ENCODE measurements around the gene ALG9.

ALG9 gene

DNA sequence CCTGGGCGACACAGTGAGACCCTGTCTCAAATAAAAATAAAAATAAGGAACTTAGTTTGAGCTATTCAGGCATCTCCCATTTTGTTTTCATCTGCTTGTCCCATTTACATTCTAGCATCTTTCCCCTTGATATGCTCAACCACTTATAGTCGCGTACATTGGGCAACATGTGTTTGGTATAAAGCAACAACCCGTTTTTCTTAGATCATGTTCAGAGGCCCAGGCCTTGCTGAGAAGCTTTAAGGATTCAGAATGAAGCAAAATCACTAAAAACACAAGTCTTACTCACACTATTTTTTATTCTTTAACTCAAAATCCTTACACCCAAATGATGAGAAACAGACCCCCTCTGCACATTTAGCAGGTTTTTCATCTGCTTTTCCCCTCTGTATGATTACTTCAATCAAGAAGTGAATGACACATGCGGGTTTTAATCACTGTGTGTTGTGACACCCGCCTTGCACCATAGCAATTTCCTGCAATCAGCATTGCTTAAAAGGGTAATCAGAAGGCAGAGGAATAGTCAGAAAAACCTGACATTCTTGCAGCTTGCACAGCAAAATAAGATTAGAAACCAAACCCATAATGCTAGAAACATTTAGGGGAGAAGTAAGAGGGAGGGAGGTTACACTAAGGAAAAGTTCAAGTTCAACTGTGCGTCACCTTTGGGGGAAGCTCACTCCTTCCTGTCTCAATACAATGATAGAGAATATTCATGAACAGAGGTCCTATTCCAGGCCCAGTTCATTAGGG, 25.9 kb downstream of the ALG9 start:
- H3K4me3 ChIP-seq (ENCODE audit: low read depth, low read length): no peak overlapping the region
- TF ChIP-seq, protein P1, sequence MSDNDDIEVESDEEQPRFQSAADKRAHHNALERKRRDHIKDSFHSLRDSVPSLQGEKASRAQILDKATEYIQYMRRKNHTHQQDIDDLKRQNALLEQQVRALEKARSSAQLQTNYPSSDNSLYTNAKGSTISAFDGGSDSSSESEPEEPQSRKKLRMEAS (IDR thresholded peaks at IDR 0.05; ENCODE audit: low read depth, low read length): peak; percentile 56; the same call in 1 of the 2 replicates
- TF ChIP-seq CTCF (IDR thresholded peaks at IDR 0.05; ENCODE audit: low read depth, low read length) (no peak), MYC (IDR thresholded peaks at IDR 0.05; ENCODE audit: low read depth, low read length) (peak; percentile 67)
- DNase-seq (ENCODE audit: low read depth): peak; percentile 89

GRCh38 chr11:111843661-111844060, 27.7 kb downstream of the ALG9 start:
- no peak for DNase-seq (ENCODE audit: low read depth)
- H3K4me3 ChIP-seq (ENCODE audit: low read depth, low read length): no peak overlapping the region
- TF ChIP-seq POLR2A (IDR thresholded peaks at IDR 0.05; ENCODE audit: extremely low read depth, insufficient read length) (no peak), CTCF (IDR thresholded peaks at IDR 0.05; ENCODE audit: low read depth, low read length) (no peak), MYC (IDR thresholded peaks at IDR 0.05; ENCODE audit: low read depth, low read length) (no peak)
- TF ChIP-seq, protein P1 (IDR thresholded peaks at IDR 0.05; ENCODE audit: low read depth, low read length): no peak

- DNase-seq (ENCODE audit: low read depth): peak; percentile 88
- TF ChIP-seq CTCF (IDR thresholded peaks at IDR 0.05; ENCODE audit: low read depth, low read length): peak; percentile 83
- no peak for TF ChIP-seq POLR2A (IDR thresholded peaks at IDR 0.05; ENCODE audit: extremely low read depth, insufficient read length)
- TF ChIP-seq, protein P1 (IDR thresholded peaks at IDR 0.05; ENCODE audit: low read depth, low read length): no peak; the same call in 1 of the 2 replicates
- no peak for TF ChIP-seq MYC (IDR thresholded peaks at IDR 0.05; ENCODE audit: low read depth, low read length)
- H3K4me3 ChIP-seq (ENCODE audit: low read depth, low read length): no peak overlapping the region
Observed at GRCh38 chr11:111841370-111842053, 29.9 kb downstream of the ALG9 start.

GRCh38 chr11:111840143-111840542, 31.2 kb downstream of the ALG9 start:
- H3K4me3 ChIP-seq (ENCODE audit: low read depth, low read length): no peak overlapping the region
- DNase-seq (ENCODE audit: low read depth): no peak

GRCh38 chr11:111838054-111838453, 33.3 kb downstream of the ALG9 start:
- no peak for TF ChIP-seq MYC (IDR thresholded peaks at IDR 0.05; ENCODE audit: low read depth, low read length)
- TF ChIP-seq CTCF (IDR thresholded peaks at IDR 0.05; ENCODE audit: low read depth, low read length): no peak
- TF ChIP-seq, protein P1 (IDR thresholded peaks at IDR 0.05; ENCODE audit: low read depth, low read length): no peak
- no peak for TF ChIP-seq POLR2A (IDR thresholded peaks at IDR 0.05; ENCODE audit: extremely low read depth, insufficient read length)
- no peak overlapping the region for H3K4me3 ChIP-seq (ENCODE audit: low read depth, low read length)
- DNase-seq (ENCODE audit: low read depth): no peak

More at GRCh38 chr11:111840143-111840542, 31.2 kb downstream of the ALG9 start:
- no peak for TF ChIP-seq POLR2A (IDR thresholded peaks at IDR 0.05; ENCODE audit: extremely low read depth, insufficient read length)
- TF ChIP-seq CTCF (IDR thresholded peaks at IDR 0.05; ENCODE audit: low read depth, low read length): no peak
- TF ChIP-seq, protein P1 (IDR thresholded peaks at IDR 0.05; ENCODE audit: low read depth, low read length): no peak
- TF ChIP-seq MYC (IDR thresholded peaks at IDR 0.05; ENCODE audit: low read depth, low read length): no peak
